ENCODE data around the gene ID2.

DNA sequence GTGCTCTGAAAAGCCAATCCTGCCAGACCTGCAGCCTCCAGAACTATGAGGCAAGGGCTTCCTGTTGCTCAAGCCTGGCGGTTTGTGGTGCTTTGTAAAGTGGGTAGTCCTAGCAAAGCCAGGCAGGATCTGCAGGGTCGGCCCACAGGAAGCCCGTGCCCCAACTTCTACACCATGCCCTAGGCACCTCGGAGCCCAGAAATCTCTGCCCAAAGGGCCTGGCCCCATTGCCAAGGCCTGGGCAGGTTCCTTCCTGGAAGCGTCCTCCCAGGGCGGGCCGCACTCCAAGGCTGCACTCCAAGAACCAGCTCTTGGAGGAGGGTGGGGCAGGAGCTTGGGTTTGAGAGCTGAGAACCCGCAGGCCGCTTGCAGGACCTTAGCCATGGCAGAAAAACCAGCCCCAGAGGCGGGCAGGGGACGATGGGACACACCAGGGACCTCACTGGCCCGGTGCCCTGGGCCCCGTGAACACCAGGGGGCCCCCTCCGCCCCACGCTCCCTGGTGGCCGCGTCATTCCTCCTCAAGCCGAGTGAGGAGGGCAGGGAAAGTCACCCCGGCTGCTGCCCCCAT lies 37.2 kb upstream of the ID2 start:
- TF ChIP-seq POLR2A (IDR thresholded peaks at IDR 0.05) (no peak), POLR2AphosphoS5 (IDR thresholded peaks at IDR 0.05) (no peak)
- TF ChIP-seq, protein P1, sequence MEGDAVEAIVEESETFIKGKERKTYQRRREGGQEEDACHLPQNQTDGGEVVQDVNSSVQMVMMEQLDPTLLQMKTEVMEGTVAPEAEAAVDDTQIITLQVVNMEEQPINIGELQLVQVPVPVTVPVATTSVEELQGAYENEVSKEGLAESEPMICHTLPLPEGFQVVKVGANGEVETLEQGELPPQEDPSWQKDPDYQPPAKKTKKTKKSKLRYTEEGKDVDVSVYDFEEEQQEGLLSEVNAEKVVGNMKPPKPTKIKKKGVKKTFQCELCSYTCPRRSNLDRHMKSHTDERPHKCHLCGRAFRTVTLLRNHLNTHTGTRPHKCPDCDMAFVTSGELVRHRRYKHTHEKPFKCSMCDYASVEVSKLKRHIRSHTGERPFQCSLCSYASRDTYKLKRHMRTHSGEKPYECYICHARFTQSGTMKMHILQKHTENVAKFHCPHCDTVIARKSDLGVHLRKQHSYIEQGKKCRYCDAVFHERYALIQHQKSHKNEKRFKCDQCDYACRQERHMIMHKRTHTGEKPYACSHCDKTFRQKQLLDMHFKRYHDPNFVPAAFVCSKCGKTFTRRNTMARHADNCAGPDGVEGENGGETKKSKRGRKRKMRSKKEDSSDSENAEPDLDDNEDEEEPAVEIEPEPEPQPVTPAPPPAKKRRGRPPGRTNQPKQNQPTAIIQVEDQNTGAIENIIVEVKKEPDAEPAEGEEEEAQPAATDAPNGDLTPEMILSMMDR (IDR thresholded peaks at IDR 0.05): no peak
